GM12872 (cell line): ENCODE results near the gene TNFSF10.

Experiments
- TF ChIP-seq, protein P1 (sequence below): IDR thresholded peaks from 3 replicates; pipeline ENCODE4 v1.5.1; 2011; ENCODE audit warnings: low read depth, mild to moderate bottlenecking, low read length, moderate library complexity; ENCODE audit not compliant: insufficient read depth

Gene TNFSF10

GRCh38 chr3:172541945-172542488 is 18.8 kb upstream of the TNFSF10 start:
- TF ChIP-seq, protein P1, sequence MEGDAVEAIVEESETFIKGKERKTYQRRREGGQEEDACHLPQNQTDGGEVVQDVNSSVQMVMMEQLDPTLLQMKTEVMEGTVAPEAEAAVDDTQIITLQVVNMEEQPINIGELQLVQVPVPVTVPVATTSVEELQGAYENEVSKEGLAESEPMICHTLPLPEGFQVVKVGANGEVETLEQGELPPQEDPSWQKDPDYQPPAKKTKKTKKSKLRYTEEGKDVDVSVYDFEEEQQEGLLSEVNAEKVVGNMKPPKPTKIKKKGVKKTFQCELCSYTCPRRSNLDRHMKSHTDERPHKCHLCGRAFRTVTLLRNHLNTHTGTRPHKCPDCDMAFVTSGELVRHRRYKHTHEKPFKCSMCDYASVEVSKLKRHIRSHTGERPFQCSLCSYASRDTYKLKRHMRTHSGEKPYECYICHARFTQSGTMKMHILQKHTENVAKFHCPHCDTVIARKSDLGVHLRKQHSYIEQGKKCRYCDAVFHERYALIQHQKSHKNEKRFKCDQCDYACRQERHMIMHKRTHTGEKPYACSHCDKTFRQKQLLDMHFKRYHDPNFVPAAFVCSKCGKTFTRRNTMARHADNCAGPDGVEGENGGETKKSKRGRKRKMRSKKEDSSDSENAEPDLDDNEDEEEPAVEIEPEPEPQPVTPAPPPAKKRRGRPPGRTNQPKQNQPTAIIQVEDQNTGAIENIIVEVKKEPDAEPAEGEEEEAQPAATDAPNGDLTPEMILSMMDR: no peak

DNA sequence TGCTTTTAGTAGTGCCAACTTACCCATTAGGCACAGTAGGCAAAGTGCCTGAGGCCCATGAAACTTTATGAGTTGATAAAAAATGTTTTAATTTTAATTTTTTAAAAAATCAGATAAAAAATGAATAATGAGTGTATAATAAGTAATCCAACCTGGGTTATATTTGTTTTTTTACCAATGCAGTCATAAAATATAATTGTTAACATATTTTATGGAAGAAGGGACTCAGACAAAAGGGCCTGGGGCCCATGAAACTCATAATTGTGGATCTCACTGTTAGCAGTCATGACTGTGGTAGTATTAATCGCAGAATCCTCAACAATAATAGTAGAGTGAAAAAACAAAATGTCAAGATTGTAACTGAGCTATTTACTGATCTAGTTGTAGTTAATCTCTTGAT is 16.8 kb upstream of the TNFSF10 start:
- TF ChIP-seq, protein P1: no peak

DNA sequence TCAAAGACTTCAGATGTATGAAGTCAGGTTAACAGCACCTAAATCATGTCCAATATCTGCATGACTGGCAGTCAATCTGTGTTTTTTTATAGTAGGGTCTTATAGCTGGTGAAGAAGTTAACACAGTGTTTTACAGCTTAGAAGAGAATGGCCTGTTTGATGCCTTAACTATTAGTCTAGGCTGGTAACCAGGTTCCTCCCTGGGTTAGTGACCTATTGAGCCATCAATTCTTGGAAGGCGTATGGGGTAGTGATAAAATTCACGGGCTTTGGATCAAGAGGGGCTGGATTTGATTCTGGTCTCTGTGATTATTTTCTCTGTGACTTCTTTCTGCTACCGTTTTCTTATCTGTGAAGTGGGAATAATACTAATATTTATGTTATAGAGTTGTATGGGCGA is 16.0 kb upstream of the TNFSF10 start:
- TF ChIP-seq, protein P1: no peak

DNA sequence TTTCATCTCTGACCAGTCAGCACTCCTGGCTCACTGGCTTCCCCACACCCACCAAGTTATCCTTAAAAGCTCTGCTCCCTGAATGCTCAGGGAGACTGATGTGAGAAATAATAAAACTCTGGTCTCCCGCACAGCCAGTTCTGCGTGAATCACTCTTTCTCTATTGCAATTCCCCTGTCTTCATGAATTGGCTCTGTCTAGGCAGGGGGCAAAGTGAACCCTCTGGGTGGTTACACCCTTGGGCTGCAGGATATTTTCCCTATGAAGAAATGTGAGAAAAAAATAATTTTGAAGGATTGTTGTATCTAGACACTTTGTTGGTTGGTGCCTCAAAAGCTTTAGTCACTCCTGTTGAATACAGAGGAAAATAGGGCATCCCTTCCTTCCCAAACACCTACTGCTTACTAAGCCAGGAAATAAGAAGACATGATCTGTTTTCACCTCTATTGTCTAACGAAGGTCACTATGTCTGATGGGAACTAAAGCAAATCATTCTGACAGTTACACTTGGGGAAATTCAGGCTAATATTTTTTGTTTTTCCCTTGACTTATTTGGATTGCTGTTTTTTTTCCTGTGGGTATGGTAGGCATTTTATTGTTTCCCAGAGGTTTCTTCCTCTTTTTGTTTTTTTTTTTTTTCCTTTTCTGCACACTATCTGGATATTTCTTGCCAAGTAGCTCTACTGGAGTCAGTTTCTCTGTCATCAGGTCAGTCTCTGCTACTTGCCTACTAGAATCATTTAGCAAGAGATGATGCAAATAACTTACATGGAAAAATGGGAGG is 15.3 kb upstream of the TNFSF10 start:
- TF ChIP-seq, protein P1: no peak

DNA sequence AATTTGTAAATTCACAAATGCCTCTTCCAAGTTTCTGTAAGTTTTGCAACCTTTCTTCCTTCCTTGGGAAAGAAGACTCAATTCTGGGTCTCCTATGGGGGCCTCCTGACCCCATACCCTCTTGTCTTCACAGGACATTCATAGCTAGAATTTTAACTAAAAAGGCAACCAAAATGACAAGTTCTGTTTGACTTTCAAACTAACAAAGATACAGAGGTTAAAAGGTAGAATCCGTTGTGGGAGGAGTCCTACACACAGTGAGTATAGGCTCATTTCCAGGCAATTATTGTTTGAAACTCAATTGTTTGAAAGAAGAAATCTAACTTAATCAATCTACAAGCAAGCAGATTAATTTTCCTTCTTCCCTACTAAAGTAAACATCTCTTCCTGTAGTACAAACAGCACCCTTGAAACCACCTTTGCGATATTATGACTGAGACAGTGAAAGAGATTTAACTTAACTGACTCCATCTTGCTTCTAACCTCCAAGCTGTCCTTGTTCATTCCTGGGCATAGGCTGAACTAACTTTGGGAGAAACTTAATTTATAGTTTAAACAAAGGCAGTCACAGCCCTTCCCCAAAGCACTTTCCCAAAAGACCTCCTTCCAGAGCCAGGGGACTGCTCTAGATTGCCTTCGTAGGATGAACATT is 14.4 kb upstream of the TNFSF10 start:
- TF ChIP-seq, protein P1: no peak

- TF ChIP-seq, protein P1: no peak
These were observed 13.8 kb upstream of the TNFSF10 start for GRCh38 chr3:172536993-172537419.

DNA sequence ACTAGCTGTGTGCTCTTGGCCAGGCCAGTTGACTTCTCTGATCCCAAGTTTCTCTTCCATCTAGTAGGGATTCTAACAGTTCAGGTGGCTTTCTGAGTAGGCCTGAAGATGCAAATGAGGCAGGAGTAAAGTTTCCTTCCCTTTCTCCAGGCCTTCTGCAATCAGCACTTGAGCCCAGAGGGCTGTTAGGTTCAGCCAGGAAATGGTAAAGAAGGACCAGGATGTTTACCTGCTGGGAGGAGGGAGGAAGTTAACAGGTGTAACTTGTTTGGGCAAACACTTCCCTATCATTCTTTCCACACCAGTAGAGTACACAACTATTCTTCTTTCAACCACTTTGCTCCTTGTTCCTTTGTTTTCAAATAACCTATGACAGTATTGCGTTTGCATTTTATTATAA is 13.3 kb upstream of the TNFSF10 start:
- TF ChIP-seq, protein P1: no peak
